ENCODE results near the gene EZR. TPM values are rescaled to one million over a fixed set of nuclear protein-coding genes. Genes with fewer than 3 reads are reported as not detected.

Gene EZR
- total RNA-seq, 1 donor from 2014 or later: 264 TPM

- no peak for DNase-seq (ENCODE audit: low read depth)
- no peak for TF ChIP-seq CTCF (conservative IDR thresholded peaks at IDR 0.05; ENCODE audit: low read depth, low read length)
- H3K4me3 ChIP-seq (ENCODE audit: low read depth, low read length): no peak overlapping the region
Observed at GRCh38 chr6:158751224-158751623, 67.9 kb downstream of the EZR start.

- H3K4me3 ChIP-seq (ENCODE audit: low read depth, low read length): no peak overlapping the region
- TF ChIP-seq CTCF (conservative IDR thresholded peaks at IDR 0.05; ENCODE audit: low read depth, low read length): no peak
- peak; percentile 41 for DNase-seq (ENCODE audit: low read depth)
Observed at GRCh38 chr6:158744986-158745430, 74.2 kb downstream of the EZR start.

GRCh38 chr6:158743033-158743651 is 76.0 kb downstream of the EZR start:
- no peak for DNase-seq (ENCODE audit: low read depth)
- TF ChIP-seq CTCF (conservative IDR thresholded peaks at IDR 0.05; ENCODE audit: low read depth, low read length): no peak
- no peak overlapping the region for H3K4me3 ChIP-seq (ENCODE audit: low read depth, low read length)

- no peak overlapping the region for H3K4me3 ChIP-seq (ENCODE audit: low read depth, low read length)
- DNase-seq (ENCODE audit: low read depth): no peak
- TF ChIP-seq CTCF (conservative IDR thresholded peaks at IDR 0.05; ENCODE audit: low read depth, low read length): no peak
Observed at GRCh38 chr6:158739673-158740072, 79.5 kb downstream of the EZR start.

GRCh38 chr6:158737710-158738615 is 81.2 kb downstream of the EZR start:
- H3K4me3 ChIP-seq (ENCODE audit: low read depth, low read length): no peak overlapping the region
- no peak for DNase-seq (ENCODE audit: low read depth)
- no peak for TF ChIP-seq CTCF (conservative IDR thresholded peaks at IDR 0.05; ENCODE audit: low read depth, low read length)

GRCh38 chr6:158737082-158737709 is 82.0 kb downstream of the EZR start:
- no peak overlapping the region for H3K4me3 ChIP-seq (ENCODE audit: low read depth, low read length)
- TF ChIP-seq CTCF (conservative IDR thresholded peaks at IDR 0.05; ENCODE audit: low read depth, low read length): no peak
- no peak for DNase-seq (ENCODE audit: low read depth)
